ENCODE data around the gene AOX1.

GRCh38 chr2:200670751-200671150, 84.9 kb downstream of the AOX1 start:
- TF ChIP-seq CTCF (IDR thresholded peaks at IDR 0.05; ENCODE audit: insufficient read depth, low read length) (no peak), POLR2AphosphoS5 (IDR thresholded peaks at IDR 0.05; ENCODE audit: low read depth) (no peak), SPI1 (IDR thresholded peaks at IDR 0.05; ENCODE audit: borderline replicate concordance, low read depth) (no peak)
- TF ChIP-seq, protein P1, sequence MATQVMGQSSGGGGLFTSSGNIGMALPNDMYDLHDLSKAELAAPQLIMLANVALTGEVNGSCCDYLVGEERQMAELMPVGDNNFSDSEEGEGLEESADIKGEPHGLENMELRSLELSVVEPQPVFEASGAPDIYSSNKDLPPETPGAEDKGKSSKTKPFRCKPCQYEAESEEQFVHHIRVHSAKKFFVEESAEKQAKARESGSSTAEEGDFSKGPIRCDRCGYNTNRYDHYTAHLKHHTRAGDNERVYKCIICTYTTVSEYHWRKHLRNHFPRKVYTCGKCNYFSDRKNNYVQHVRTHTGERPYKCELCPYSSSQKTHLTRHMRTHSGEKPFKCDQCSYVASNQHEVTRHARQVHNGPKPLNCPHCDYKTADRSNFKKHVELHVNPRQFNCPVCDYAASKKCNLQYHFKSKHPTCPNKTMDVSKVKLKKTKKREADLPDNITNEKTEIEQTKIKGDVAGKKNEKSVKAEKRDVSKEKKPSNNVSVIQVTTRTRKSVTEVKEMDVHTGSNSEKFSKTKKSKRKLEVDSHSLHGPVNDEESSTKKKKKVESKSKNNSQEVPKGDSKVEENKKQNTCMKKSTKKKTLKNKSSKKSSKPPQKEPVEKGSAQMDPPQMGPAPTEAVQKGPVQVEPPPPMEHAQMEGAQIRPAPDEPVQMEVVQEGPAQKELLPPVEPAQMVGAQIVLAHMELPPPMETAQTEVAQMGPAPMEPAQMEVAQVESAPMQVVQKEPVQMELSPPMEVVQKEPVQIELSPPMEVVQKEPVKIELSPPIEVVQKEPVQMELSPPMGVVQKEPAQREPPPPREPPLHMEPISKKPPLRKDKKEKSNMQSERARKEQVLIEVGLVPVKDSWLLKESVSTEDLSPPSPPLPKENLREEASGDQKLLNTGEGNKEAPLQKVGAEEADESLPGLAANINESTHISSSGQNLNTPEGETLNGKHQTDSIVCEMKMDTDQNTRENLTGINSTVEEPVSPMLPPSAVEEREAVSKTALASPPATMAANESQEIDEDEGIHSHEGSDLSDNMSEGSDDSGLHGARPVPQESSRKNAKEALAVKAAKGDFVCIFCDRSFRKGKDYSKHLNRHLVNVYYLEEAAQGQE (IDR thresholded peaks at IDR 0.05; ENCODE audit: insufficient replicate concordance, low read depth) = no peak
